HCT116 (cell line): ENCODE results near the gene CREBBP. TPM values are rescaled to one million over a fixed set of nuclear protein-coding genes. Genes with fewer than 3 reads are reported as not detected.

ENCODE experiments used
- ATAC-seq: fragments of 200-7000 bp; cut with Tn5 transposase; 2 replicates; pipeline ENCODE4 v1.9.1; 2020; ENCODE audit warnings: mild to moderate bottlenecking, moderate library complexity
- BruUV-seq: library from RNA; stranded (reverse); fragments of 400-500 nt; replicated peaks from 2 replicates; lab custom pipeline; 2021; lab: Mats Ljungman, UMichigan
- CTCF ChIA-PET: fragments of 300-600 bp; sonication (Branson Sonifier 250); formaldehyde crosslinking; loops from one replicate; lab custom pipeline; 2021; ENCODE audit warnings: antibody characterized with exemption; lab: Charles Lee
- POLR2A ChIA-PET: fragments of 300-600, 350-600 bp; sonication (Branson Sonifier 250); formaldehyde crosslinking; loops from one replicate; lab custom pipeline; 2021; ENCODE audit warnings: antibody characterized with exemption; lab: Charles Lee
- RAD21 ChIA-PET, 2 experiments: fragments of 300-600 bp; sonication (Branson Sonifier 250); formaldehyde crosslinking; loops; one replicate each; lab custom pipeline; 2023; ENCODE audit warnings: low total read pairs in 2 of 2; ENCODE audit not compliant: uncharacterized antibody in 2 of 2, unreplicated experiment in 2 of 2, low non-redundant PET in 1 of 2; lab: Charles Lee
- DNase-seq: peaks from one replicate; pipeline ENCODE4 v3.0.0-alpha.2; 2010; ENCODE audit warnings: low read depth, low spot score
- H2AFZ ChIP-seq: fragments of 200-600 bp; shearing (Covaris generic), sonication (generic); 2 replicates; pipeline ENCODE4 v1.6.1; 2017; ENCODE audit warnings: low read depth, mixed run types, mixed read lengths, antibody characterized with exemption, low read length; ENCODE audit not compliant: poor library complexity, severe bottlenecking
- H3K27ac ChIP-seq: 2 replicates; pipeline ENCODE4 v1.5.1; 2012; ENCODE audit warnings: low read depth, low read length
- H3K27me3 ChIP-seq: fragments of 200-600 bp; sonication (generic); 2 replicates; pipeline ENCODE4 v1.6.1; 2016; ENCODE audit warnings: mixed run types, low read length, mixed read lengths; ENCODE audit not compliant: insufficient read depth
- H3K36me3 ChIP-seq, 2 experiments: fragments of 200-500 bp in 1 of 2; fragments of 200-600 bp in 1 of 2; sonication (Bioruptor generic) in 1 of 2; sonication (generic) in 1 of 2; 2 replicates each; pipeline versions ENCODE4 v1.5.1 to v1.6.1; 2014 to 2016; ENCODE audit warnings: low read length in 2 of 2, inconsistent platforms in 1 of 2, mixed read lengths in 1 of 2, mixed run types in 1 of 2; ENCODE audit not compliant: insufficient read depth in 2 of 2, control insufficient read depth in 1 of 2
- H3K4me1 ChIP-seq, 2 experiments: fragments of 200-600 bp in 1 of 2; sonication (generic) in 1 of 2; 2 replicates each; pipeline versions ENCODE4 v1.5.1 to v1.6.1; 2012 to 2017; ENCODE audit warnings: low read length in 2 of 2, inconsistent platforms in 1 of 2, mild to moderate bottlenecking in 1 of 2, mixed read lengths in 1 of 2, mixed run types in 1 of 2, moderate library complexity in 1 of 2; ENCODE audit not compliant: insufficient read depth in 2 of 2, control insufficient read depth in 1 of 2
- H3K4me2 ChIP-seq: fragments of 200-600 bp; sonication (generic); 2 replicates; pipeline ENCODE4 v1.6.1; 2017; ENCODE audit warnings: mixed run types, low read length, mixed read lengths
- H3K4me3 ChIP-seq, 2 experiments: fragments of 200-600 bp in 1 of 2; sonication (generic) in 1 of 2; replicated peaks in 1 of 2; 2 replicates each; pipeline ENCODE4 v1.5.1; 2011 to 2016; ENCODE audit warnings: low read length in 2 of 2, control low read depth in 1 of 2, low read depth in 1 of 2, mild to moderate bottlenecking in 1 of 2, mixed read lengths in 1 of 2, mixed run types in 1 of 2
- H3K79me2 ChIP-seq: fragments of 200-600 bp; sonication (generic); 2 replicates; pipeline ENCODE4 v1.6.1; 2017; ENCODE audit warnings: mild to moderate bottlenecking, mixed run types, low read length, moderate library complexity, mixed read lengths; ENCODE audit not compliant: insufficient read depth
- H3K9ac ChIP-seq: fragments of 200-600 bp; sonication (generic); 2 replicates; pipeline ENCODE4 v1.6.1; 2016; ENCODE audit warnings: low read length, mixed read lengths
- H3K9me2 ChIP-seq: fragments of 200-600 bp; sonication (generic), shearing (Covaris generic); 2 replicates; pipeline ENCODE4 v1.6.1; 2017; ENCODE audit warnings: mixed run types, mild to moderate bottlenecking, moderate library complexity; ENCODE audit not compliant: insufficient read depth
- H3K9me3 ChIP-seq, 2 experiments: fragments of 200-500 bp in 1 of 2; fragments of 200-600 bp in 1 of 2; sonication (Bioruptor generic) in 1 of 2; sonication (generic) in 1 of 2; 2 replicates each; pipeline ENCODE4 v1.6.1; 2014 to 2017; ENCODE audit warnings: low read length in 2 of 2, mixed read lengths in 2 of 2, inconsistent platforms in 1 of 2, low read depth in 1 of 2, mild to moderate bottlenecking in 1 of 2, mixed run types in 1 of 2, moderate library complexity in 1 of 2; ENCODE audit not compliant: control insufficient read depth in 1 of 2, insufficient read depth in 1 of 2
- H4K20me1 ChIP-seq: fragments of 200-600 bp; sonication (generic), shearing (Covaris generic); 2 replicates; pipeline ENCODE4 v1.6.1; 2017; ENCODE audit warnings: mixed run types, mild to moderate bottlenecking, moderate library complexity; ENCODE audit not compliant: insufficient read depth
- CBX3 ChIP-seq: IDR thresholded peaks from 2 replicates; pipeline ENCODE4 v1.6.1; 2012; ENCODE audit warnings: low read depth
- CEBPB ChIP-seq: IDR thresholded peaks from 2 replicates; pipeline ENCODE4 v1.6.1; 2012; ENCODE audit warnings: low read depth
- EZH2 ChIP-seq: fragments of 200-600 bp; sonication (generic); IDR thresholded peaks from 2 replicates; pipeline ENCODE4 v1.6.1; 2017; ENCODE audit warnings: antibody characterized with exemption, mixed run types
- FOSL1 ChIP-seq: IDR thresholded peaks from 2 replicates; pipeline ENCODE4 v1.6.1; 2012; ENCODE audit warnings: low read depth
- JUND ChIP-seq: IDR thresholded peaks from 2 replicates; pipeline ENCODE4 v1.6.1; 2012
- MAX ChIP-seq: IDR thresholded peaks from 2 replicates; pipeline ENCODE4 v1.6.1; 2012
- POLR2A ChIP-seq: IDR thresholded peaks from 2 replicates; pipeline ENCODE4 v1.7.0; 2011; ENCODE audit warnings: borderline replicate concordance; ENCODE audit not compliant: insufficient read depth, insufficient read length; ENCODE audit errors: extremely low read depth
- POLR2AphosphoS5 ChIP-seq: IDR thresholded peaks from 2 replicates; pipeline ENCODE4 v1.6.1; 2011; ENCODE audit warnings: mild to moderate bottlenecking, low read depth, low read length, moderate library complexity
- SP1 ChIP-seq: IDR thresholded peaks from 2 replicates; pipeline ENCODE4 v1.6.1; 2012; ENCODE audit warnings: low read depth
- SRF ChIP-seq: IDR thresholded peaks from 2 replicates; pipeline ENCODE4 v1.6.1; 2012; ENCODE audit warnings: low read depth
- ZFX ChIP-seq: fragments of 450-650 bp; IDR thresholded peaks from 2 replicates; pipeline ENCODE4 v1.6.1; 2017
- ZNF274 ChIP-seq: fragments of 200-500 bp; sonication (Bioruptor generic); IDR thresholded peaks from 2 replicates; pipeline ENCODE4 v1.6.1; 2014; ENCODE audit warnings: mild to moderate bottlenecking, low read depth, low read length, inconsistent platforms
- intact Hi-C: fragments of 100-400 bp; cut with micrococcal nuclease; formaldehyde crosslinking; loops from 2 replicates; pipeline ENCODE4 v1.10.0; 2022
- total RNA-seq: library from RNA; stranded (reverse); gene quantifications from one replicate; pipeline ENCODE4 v1.2.1, GENCODE V29; 2021; ENCODE audit not compliant: unreplicated experiment
- TF ChIP-seq, protein P1 (sequence below): IDR thresholded peaks from 2 replicates; pipeline ENCODE4 v1.6.1; 2011; ENCODE audit warnings: mild to moderate bottlenecking, low read length, moderate library complexity; ENCODE audit not compliant: insufficient replicate concordance; ENCODE audit errors: extremely low read depth
- TF ChIP-seq, protein P2 (sequence below): IDR thresholded peaks from 2 replicates; pipeline ENCODE4 v1.6.1; 2012; ENCODE audit warnings: low read depth

Gene CREBBP
- total RNA-seq, 1 experiment from 2014 or later = 42.7 TPM

DNA sequence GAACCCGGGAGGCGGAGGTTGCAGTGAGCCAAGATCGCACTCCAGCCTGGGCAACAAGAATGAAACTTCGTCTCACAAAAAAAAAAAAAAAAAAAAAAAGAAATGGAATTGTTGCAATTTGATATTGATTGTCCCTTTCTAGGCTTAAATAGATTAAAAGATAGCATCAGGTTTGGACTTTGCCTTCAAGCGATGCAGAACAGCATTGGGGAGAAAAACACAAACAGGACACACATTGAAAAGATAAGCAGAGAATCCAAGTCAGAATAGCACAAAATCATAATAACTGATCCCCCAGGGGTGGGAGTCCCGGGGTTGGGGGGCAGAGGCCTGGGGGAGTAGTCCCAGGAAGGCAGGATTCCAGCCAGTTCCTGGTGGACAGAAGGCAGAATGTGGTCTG lies 3.9 kb upstream of the CREBBP start:
- no peak for TF ChIP-seq CEBPB
- TF ChIP-seq CBX3 = no peak
- no peak for TF ChIP-seq SRF
- TF ChIP-seq, protein P1, sequence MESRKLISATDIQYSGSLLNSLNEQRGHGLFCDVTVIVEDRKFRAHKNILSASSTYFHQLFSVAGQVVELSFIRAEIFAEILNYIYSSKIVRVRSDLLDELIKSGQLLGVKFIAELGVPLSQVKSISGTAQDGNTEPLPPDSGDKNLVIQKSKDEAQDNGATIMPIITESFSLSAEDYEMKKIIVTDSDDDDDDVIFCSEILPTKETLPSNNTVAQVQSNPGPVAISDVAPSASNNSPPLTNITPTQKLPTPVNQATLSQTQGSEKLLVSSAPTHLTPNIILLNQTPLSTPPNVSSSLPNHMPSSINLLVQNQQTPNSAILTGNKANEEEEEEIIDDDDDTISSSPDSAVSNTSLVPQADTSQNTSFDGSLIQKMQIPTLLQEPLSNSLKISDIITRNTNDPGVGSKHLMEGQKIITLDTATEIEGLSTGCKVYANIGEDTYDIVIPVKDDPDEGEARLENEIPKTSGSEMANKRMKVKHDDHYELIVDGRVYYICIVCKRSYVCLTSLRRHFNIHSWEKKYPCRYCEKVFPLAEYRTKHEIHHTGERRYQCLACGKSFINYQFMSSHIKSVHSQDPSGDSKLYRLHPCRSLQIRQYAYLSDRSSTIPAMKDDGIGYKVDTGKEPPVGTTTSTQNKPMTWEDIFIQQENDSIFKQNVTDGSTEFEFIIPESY = no peak
- TF ChIP-seq FOSL1 = no peak
- TF ChIP-seq POLR2AphosphoS5 = no peak
- no peak for TF ChIP-seq EZH2
- TF ChIP-seq JUND = no peak
- TF ChIP-seq MAX = no peak
- peaks cover 1% of the 10 kb centered on the region; the same call in 1 of the 2 replicates for H4K20me1 ChIP-seq
- H3K9me2 ChIP-seq = no peaks in the 10 kb centered on the region
- no peak for ATAC-seq
- no peak overlapping the region for H3K27ac ChIP-seq
- no peak for DNase-seq
- H3K27me3 ChIP-seq = no peaks in the 10 kb centered on the region
- peaks cover 4 to 11% of the 10 kb centered on the region in 2 experiments; a peak in 3 of 4 replicates for H3K4me1 ChIP-seq
- H3K9me3 ChIP-seq = no peaks in the 10 kb centered on the region
- CTCF ChIA-PET = no interaction called here
- POLR2A ChIA-PET = no interaction called here
- intact Hi-C loops = no loop called here
- H3K4me3 ChIP-seq = no peak overlapping the region
- no peak overlapping the region for H3K4me2 ChIP-seq
- H3K9ac ChIP-seq = no peak overlapping the region
- peaks cover 4% of the 10 kb centered on the region for H3K79me2 ChIP-seq
- RAD21 ChIA-PET = no interaction called here
- H3K36me3 ChIP-seq = no peaks in the 10 kb centered on the region
- BruUV-seq = no TSS peak
- H2AFZ ChIP-seq = no peak overlapping the region

- CTCF ChIA-PET = no interaction called here
- no TSS peak for BruUV-seq
- RAD21 ChIA-PET = no interaction called here
- Histone ChIP-seq H4K20me1 (peaks cover 18% of the 10 kb centered on the region; the same call in 1 of the 2 replicates), H2AFZ (no peak overlapping the region), H3K4me1 (peaks cover 10 to 22% of the 10 kb centered on the region in 2 experiments; a peak in 3 of 4 replicates), H3K4me2 (no peak overlapping the region), H3K36me3 (peaks cover 0 to 4% of the 10 kb centered on the region in 2 experiments; a peak in 1 of 4 replicates), H3K27ac (no peak overlapping the region), H3K27me3 (no peaks in the 10 kb centered on the region), H3K4me3 (no peak overlapping the region), H3K9me2 (no peaks in the 10 kb centered on the region), H3K79me2 (peaks cover 23% of the 10 kb centered on the region), H3K9ac (no peak overlapping the region), H3K9me3 (no peaks in the 10 kb centered on the region)
- DNase-seq (no peak), ATAC-seq (no peak)
- intact Hi-C loops = no loop called here
- POLR2A ChIA-PET = no interaction called here
- TF ChIP-seq POLR2A (no peak), EZH2 (no peak), CBX3 (no peak), MAX (no peak), FOSL1 (no peak), SP1 (no peak), ZFX (no peak), ZNF274 (no peak)
- TF ChIP-seq, protein P2, sequence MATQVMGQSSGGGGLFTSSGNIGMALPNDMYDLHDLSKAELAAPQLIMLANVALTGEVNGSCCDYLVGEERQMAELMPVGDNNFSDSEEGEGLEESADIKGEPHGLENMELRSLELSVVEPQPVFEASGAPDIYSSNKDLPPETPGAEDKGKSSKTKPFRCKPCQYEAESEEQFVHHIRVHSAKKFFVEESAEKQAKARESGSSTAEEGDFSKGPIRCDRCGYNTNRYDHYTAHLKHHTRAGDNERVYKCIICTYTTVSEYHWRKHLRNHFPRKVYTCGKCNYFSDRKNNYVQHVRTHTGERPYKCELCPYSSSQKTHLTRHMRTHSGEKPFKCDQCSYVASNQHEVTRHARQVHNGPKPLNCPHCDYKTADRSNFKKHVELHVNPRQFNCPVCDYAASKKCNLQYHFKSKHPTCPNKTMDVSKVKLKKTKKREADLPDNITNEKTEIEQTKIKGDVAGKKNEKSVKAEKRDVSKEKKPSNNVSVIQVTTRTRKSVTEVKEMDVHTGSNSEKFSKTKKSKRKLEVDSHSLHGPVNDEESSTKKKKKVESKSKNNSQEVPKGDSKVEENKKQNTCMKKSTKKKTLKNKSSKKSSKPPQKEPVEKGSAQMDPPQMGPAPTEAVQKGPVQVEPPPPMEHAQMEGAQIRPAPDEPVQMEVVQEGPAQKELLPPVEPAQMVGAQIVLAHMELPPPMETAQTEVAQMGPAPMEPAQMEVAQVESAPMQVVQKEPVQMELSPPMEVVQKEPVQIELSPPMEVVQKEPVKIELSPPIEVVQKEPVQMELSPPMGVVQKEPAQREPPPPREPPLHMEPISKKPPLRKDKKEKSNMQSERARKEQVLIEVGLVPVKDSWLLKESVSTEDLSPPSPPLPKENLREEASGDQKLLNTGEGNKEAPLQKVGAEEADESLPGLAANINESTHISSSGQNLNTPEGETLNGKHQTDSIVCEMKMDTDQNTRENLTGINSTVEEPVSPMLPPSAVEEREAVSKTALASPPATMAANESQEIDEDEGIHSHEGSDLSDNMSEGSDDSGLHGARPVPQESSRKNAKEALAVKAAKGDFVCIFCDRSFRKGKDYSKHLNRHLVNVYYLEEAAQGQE = no peak
These were observed 2.0 kb upstream of the CREBBP start for GRCh38 chr16:3882531-3882930.
